ENCODE data around the gene TNS1. TPM values are rescaled to one million over a fixed set of nuclear protein-coding genes. Genes with fewer than 3 reads are reported as not detected.

TNS1 gene
- total RNA-seq, 1 experiment from 2014 or later: 6.2 TPM

DNA sequence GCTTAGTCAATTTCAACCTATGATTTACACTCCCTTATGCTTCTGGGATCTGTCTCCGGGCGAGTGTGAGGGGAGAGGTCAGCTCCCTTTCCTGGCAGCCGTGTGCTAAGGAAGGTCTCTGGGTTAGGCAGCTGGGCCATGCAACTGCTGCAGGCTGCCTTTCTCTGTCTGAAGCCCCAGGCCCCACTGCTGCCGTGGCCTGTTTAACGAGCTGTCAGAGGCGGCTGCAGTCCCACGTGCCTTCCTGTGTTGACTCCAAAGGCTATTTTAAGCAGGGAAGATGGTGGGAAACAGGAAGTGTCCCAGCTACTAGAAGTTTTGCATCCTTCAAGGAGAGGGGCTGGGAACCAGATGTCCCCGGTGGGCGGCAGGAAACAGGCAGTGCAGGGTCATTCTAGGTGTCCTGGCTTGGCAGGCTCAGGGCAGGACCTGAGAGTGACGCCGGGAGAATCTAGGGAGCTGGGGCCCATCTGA is 186.4 kb downstream of the TNS1 start:
- Histone ChIP-seq H3K9me3 (ENCODE audit: control insufficient read depth in 1 of 2, insufficient read depth in 1 of 2, low read depth in 1 of 2, low read length in 2 of 2) (no peaks in the 10 kb centered on the region), H3K27ac (ENCODE audit: low read depth, low read length) (no peak overlapping the region), H3K4me1 (ENCODE audit: control insufficient read depth in 1 of 2, insufficient read depth in 2 of 2, low read length in 2 of 2) (no peaks in the 10 kb centered on the region), H2AFZ (ENCODE audit: low read depth, low read length, poor library complexity, severe bottlenecking) (no peak overlapping the region), H3K4me2 (ENCODE audit: low read length) (no peak overlapping the region), H4K20me1 (ENCODE audit: insufficient read depth) (no peaks in the 10 kb centered on the region), H3K9ac (ENCODE audit: low read length) (no peak overlapping the region), H3K27me3 (ENCODE audit: insufficient read depth, low read length) (no peaks in the 10 kb centered on the region), H3K36me3 (ENCODE audit: control insufficient read depth in 1 of 2, insufficient read depth in 2 of 2, low read length in 2 of 2) (no peaks in the 10 kb centered on the region), H3K4me3 (replicated peaks in 1 of 2; ENCODE audit: low read depth in 1 of 2, low read length in 2 of 2) (no peak overlapping the region), H3K79me2 (ENCODE audit: insufficient read depth, low read length) (no peaks in the 10 kb centered on the region), H3K9me2 (ENCODE audit: insufficient read depth) (no peaks in the 10 kb centered on the region)
- CTCF ChIA-PET: no interaction called here
- RAD21 ChIA-PET (ENCODE audit: low non-redundant PET in 1 of 2, low total read pairs in 2 of 2, uncharacterized antibody in 2 of 2, unreplicated experiment in 2 of 2): no interaction called here
- no peak for TF ChIP-seq FOSL1 (IDR thresholded peaks at IDR 0.05; ENCODE audit: low read depth)
- no peak for TF ChIP-seq CEBPB (IDR thresholded peaks at IDR 0.05; ENCODE audit: low read depth)
- TF ChIP-seq TCF7L2 (IDR thresholded peaks at IDR 0.05; ENCODE audit: borderline replicate concordance, extremely low read depth, insufficient read depth, insufficient read length): no peak
- no peak for TF ChIP-seq ZFX (IDR thresholded peaks at IDR 0.05)
- TF ChIP-seq, protein P1, sequence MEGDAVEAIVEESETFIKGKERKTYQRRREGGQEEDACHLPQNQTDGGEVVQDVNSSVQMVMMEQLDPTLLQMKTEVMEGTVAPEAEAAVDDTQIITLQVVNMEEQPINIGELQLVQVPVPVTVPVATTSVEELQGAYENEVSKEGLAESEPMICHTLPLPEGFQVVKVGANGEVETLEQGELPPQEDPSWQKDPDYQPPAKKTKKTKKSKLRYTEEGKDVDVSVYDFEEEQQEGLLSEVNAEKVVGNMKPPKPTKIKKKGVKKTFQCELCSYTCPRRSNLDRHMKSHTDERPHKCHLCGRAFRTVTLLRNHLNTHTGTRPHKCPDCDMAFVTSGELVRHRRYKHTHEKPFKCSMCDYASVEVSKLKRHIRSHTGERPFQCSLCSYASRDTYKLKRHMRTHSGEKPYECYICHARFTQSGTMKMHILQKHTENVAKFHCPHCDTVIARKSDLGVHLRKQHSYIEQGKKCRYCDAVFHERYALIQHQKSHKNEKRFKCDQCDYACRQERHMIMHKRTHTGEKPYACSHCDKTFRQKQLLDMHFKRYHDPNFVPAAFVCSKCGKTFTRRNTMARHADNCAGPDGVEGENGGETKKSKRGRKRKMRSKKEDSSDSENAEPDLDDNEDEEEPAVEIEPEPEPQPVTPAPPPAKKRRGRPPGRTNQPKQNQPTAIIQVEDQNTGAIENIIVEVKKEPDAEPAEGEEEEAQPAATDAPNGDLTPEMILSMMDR (IDR thresholded peaks at IDR 0.05 in 2 of 3, conservative IDR thresholded peaks at IDR 0.05 in 1 of 3; ENCODE audit: borderline replicate concordance in 1 of 3, insufficient read depth in 1 of 3, low read depth in 2 of 3, low read length in 2 of 3): no peak
- TF ChIP-seq JUND (IDR thresholded peaks at IDR 0.05): no peak
- TF ChIP-seq, protein P2, sequence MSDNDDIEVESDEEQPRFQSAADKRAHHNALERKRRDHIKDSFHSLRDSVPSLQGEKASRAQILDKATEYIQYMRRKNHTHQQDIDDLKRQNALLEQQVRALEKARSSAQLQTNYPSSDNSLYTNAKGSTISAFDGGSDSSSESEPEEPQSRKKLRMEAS (IDR thresholded peaks at IDR 0.05): no peak
- TF ChIP-seq YY1 (IDR thresholded peaks at IDR 0.05; ENCODE audit: extremely low read depth, insufficient replicate concordance, low read depth, low read length): no peak
- TF ChIP-seq, protein P3, sequence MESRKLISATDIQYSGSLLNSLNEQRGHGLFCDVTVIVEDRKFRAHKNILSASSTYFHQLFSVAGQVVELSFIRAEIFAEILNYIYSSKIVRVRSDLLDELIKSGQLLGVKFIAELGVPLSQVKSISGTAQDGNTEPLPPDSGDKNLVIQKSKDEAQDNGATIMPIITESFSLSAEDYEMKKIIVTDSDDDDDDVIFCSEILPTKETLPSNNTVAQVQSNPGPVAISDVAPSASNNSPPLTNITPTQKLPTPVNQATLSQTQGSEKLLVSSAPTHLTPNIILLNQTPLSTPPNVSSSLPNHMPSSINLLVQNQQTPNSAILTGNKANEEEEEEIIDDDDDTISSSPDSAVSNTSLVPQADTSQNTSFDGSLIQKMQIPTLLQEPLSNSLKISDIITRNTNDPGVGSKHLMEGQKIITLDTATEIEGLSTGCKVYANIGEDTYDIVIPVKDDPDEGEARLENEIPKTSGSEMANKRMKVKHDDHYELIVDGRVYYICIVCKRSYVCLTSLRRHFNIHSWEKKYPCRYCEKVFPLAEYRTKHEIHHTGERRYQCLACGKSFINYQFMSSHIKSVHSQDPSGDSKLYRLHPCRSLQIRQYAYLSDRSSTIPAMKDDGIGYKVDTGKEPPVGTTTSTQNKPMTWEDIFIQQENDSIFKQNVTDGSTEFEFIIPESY (IDR thresholded peaks at IDR 0.05; ENCODE audit: extremely low read depth, insufficient replicate concordance, low read length): no peak
- TF ChIP-seq, protein P4, sequence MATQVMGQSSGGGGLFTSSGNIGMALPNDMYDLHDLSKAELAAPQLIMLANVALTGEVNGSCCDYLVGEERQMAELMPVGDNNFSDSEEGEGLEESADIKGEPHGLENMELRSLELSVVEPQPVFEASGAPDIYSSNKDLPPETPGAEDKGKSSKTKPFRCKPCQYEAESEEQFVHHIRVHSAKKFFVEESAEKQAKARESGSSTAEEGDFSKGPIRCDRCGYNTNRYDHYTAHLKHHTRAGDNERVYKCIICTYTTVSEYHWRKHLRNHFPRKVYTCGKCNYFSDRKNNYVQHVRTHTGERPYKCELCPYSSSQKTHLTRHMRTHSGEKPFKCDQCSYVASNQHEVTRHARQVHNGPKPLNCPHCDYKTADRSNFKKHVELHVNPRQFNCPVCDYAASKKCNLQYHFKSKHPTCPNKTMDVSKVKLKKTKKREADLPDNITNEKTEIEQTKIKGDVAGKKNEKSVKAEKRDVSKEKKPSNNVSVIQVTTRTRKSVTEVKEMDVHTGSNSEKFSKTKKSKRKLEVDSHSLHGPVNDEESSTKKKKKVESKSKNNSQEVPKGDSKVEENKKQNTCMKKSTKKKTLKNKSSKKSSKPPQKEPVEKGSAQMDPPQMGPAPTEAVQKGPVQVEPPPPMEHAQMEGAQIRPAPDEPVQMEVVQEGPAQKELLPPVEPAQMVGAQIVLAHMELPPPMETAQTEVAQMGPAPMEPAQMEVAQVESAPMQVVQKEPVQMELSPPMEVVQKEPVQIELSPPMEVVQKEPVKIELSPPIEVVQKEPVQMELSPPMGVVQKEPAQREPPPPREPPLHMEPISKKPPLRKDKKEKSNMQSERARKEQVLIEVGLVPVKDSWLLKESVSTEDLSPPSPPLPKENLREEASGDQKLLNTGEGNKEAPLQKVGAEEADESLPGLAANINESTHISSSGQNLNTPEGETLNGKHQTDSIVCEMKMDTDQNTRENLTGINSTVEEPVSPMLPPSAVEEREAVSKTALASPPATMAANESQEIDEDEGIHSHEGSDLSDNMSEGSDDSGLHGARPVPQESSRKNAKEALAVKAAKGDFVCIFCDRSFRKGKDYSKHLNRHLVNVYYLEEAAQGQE (IDR thresholded peaks at IDR 0.05; ENCODE audit: low read depth): no peak
- no peak for TF ChIP-seq EZH2phosphoT487 (IDR thresholded peaks at IDR 0.05; ENCODE audit: borderline replicate concordance)
- no peak for TF ChIP-seq POLR2A (IDR thresholded peaks at IDR 0.05; ENCODE audit: borderline replicate concordance, extremely low read depth, insufficient read depth, insufficient read length)
- no peak for TF ChIP-seq ZNF274 (IDR thresholded peaks at IDR 0.05; ENCODE audit: low read depth, low read length)
- TF ChIP-seq SRF (IDR thresholded peaks at IDR 0.05; ENCODE audit: low read depth): no peak
- BruUV-seq (replicated peaks): no TSS peak
- DNase-seq (ENCODE audit: low read depth, low spot score) (no peak), ATAC-seq (no peak)
- intact Hi-C loops (cut with micrococcal nuclease): no loop called here
- POLR2A ChIA-PET: no interaction called here

Data from HCT116 (cell line).